K562 (cell line): ENCODE results near the gene SMG9. TPM values are rescaled to one million over a fixed set of nuclear protein-coding genes. Genes with fewer than 3 reads are reported as not detected.

Experiments used
- ARNT ChIP-seq, 2 experiments: fragments of 450-650 bp; IDR thresholded peaks; 2 replicates each; pipeline ENCODE4 v1.6.1; 2016; ENCODE audit warnings: mild to moderate bottlenecking in 1 of 2
- CC2D1A ChIP-seq: fragments of 450-650 bp; IDR thresholded peaks from 2 replicates; pipeline ENCODE4 v1.6.1; 2017; ENCODE audit warnings: mild to moderate bottlenecking
- CREM ChIP-seq: IDR thresholded peaks from 2 replicates; pipeline ENCODE4 v1.6.1; 2014; ENCODE audit warnings: antibody characterized with exemption, low read depth
- DDX20 ChIP-seq: fragments of 450-650 bp; IDR thresholded peaks from 2 replicates; pipeline ENCODE4 v1.6.1; 2016; ENCODE audit warnings: missing genetic modification characterization, low read depth, mild to moderate bottlenecking, missing compliant biosample characterization, moderate library complexity
- DMBX1 ChIP-seq: fragments of 250-450 bp; sonication (Bioruptor Pico); IDR thresholded peaks from 2 replicates; pipeline ENCODE4 v1.8.0; 2022; ENCODE audit warnings: inconsistent platforms, mild to moderate bottlenecking, moderate library complexity, borderline replicate concordance
- HEY1 ChIP-seq: fragments of 250-450 bp; sonication (Bioruptor Pico); IDR thresholded peaks from 2 replicates; pipeline ENCODE4 v1.5.0; 2020; ENCODE audit warnings: mild to moderate bottlenecking, moderate library complexity, borderline replicate concordance
- HIVEP1 ChIP-seq: fragments of 250-450 bp; sonication (Bioruptor Pico); IDR thresholded peaks from 2 replicates; pipeline ENCODE4 v1.4.0; 2020; ENCODE audit warnings: mild to moderate bottlenecking
- IRF9 ChIP-seq: fragments of 450-650 bp; IDR thresholded peaks from 2 replicates; pipeline ENCODE4 v1.6.1; 2016; ENCODE audit warnings: missing biosample characterization, missing genetic modification characterization
- RFX5 ChIP-seq: IDR thresholded peaks from 2 replicates; pipeline ENCODE4 v1.6.1; 2011; ENCODE audit warnings: low read depth, mild to moderate bottlenecking, improper control_type of control experiment, low read length
- RHOXF2B ChIP-seq: fragments of 250-450 bp; sonication (Bioruptor Pico); conservative IDR thresholded peaks from 2 replicates; pipeline ENCODE4 v1.5.1; 2021
- TEAD4 ChIP-seq, 2 experiments: sonication (generic) in 1 of 2; formaldehyde crosslinking in 1 of 2; IDR thresholded peaks; 2 replicates each; pipeline versions ENCODE4 v1.6.1 to v1.8.0; 2012 to 2022; ENCODE audit warnings: borderline replicate concordance in 1 of 2, inconsistent platforms in 1 of 2, low read length in 1 of 2, mild to moderate bottlenecking in 1 of 2, missing genetic modification reagents in 1 of 2
- ZBTB40 ChIP-seq, 2 experiments: fragments of 450-650 bp in 1 of 2; sonication (generic) in 1 of 2; formaldehyde crosslinking in 1 of 2; IDR thresholded peaks; 2 replicates each; pipeline versions ENCODE4 v1.7.1 to v1.9.0; 2016 to 2022; ENCODE audit warnings: inconsistent platforms in 1 of 2, mild to moderate bottlenecking in 1 of 2, missing genetic modification reagents in 1 of 2
- ZBTB7A ChIP-seq: IDR thresholded peaks from 2 replicates; pipeline ENCODE4 v1.6.1; 2011; ENCODE audit warnings: low read depth, mild to moderate bottlenecking, low read length, moderate library complexity, borderline replicate concordance; ENCODE audit not compliant: control insufficient read depth
- ZFP30 ChIP-seq: fragments of 250-450 bp; sonication (Bioruptor Pico); IDR thresholded peaks from 2 replicates; pipeline ENCODE4 v1.8.0; 2022; ENCODE audit warnings: moderate library complexity, mild to moderate bottlenecking, inconsistent platforms, borderline replicate concordance
- polyA plus RNA-seq, 8 experiments: library from polyadenylated mRNA; depleted of rRNA in 4 of 8; stranded (reverse) in 5 of 8; unstranded in 3 of 8; fragments of >200 nt; fragmentation: Nextera tagmentation in 2 of 8; fragmentation: Illumina TruSeq in 1 of 8; extraction: Ambion mirVana in 2 of 8; extraction: Trizol in 1 of 8; gene quantifications; 2 replicates each; pipeline versions ENCODE4 v1.2.1 to v1.2.3, GENCODE V29; 2011 to 2014; ENCODE audit warnings: inconsistent platforms in 1 of 8, missing spikeins in 1 of 8
- total RNA-seq, 7 experiments: library from RNA; depleted of rRNA in 6 of 7; stranded (reverse); fragments of >200 nt in 6 of 7; fragmentation: Illumina TruSeq in 2 of 7; extraction: Trizol in 2 of 7; gene quantifications; 2 replicates each; pipeline versions ENCODE4 v1.2.1 to v1.2.3, GENCODE V29; 2011 to 2021; ENCODE audit warnings: low replicate concordance in 1 of 7
- TF ChIP-seq, protein P1 (sequence below), 3 experiments: fragments of 200-800 bp in 1 of 3; sonication (Bioruptor generic) in 1 of 3; sonication (generic) in 1 of 3; formaldehyde crosslinking in 1 of 3; IDR thresholded peaks; 2 replicates each; pipeline versions ENCODE4 v1.6.1 to v1.8.0; 2016 to 2022; ENCODE audit warnings: mild to moderate bottlenecking in 2 of 3, missing compliant biosample characterization in 2 of 3, missing genetic modification characterization in 2 of 3, missing genetic modification reagents in 1 of 3

SMG9 gene
- total and polyA plus RNA-seq, 9 of the 15 experiments (the other 6 are each of a cell fraction or from before 2014, with no cell fraction given) = 1.7 to 79.7 (median 40.2) TPM

DNA sequence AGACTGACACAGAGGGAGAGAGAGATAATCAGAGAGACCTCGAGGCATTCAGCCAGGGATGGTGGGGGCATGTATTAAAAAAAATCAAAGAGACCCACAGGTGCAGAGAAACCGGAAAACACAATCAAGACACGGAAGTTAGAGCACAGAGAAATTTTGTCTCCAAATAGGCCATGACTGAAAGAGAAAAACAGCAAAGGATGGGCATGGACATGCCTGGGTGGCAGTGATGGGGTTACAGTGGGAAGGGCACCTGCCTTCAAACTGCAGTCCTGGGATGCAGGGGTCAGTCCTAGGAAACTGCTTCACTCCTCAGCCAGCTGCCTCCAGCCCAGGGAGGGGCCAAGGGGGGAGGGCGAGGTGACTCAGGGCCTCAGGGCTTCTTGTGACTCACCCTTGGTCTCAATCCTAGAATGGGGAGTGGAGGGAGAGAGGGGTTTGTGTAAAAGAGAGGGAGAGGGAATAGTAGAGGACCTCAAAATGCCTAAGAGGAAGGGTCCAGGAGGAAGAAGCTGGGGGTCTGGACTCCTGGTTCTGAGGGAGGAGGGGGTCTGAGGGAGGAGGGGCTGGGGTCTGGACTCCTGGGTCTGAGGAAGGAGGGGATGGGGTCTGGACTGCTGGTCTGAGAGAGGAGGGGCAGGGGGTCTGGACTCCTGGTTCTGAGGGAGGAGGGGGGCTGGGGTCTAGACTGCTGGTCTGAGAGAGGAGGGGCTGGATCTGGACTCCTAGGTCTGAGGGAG is 29.6 kb upstream of the SMG9 start (continued):
- TF ChIP-seq ARNT (IDR thresholded peaks at IDR 0.05) (0 out of 4 replicates have a peak, but pooled peaks of 1 of the 2 experiments have one; percentile 21), HEY1 (CRISPR knock-in tag) (no peak), RHOXF2B (CRISPR knock-in tag) (no peak), RFX5 (no peak), ZBTB40 (IDR thresholded peaks at IDR 0.05) (no peak), ZBTB40 (CRISPR knock-in tag; IDR thresholded peaks at IDR 0.05) (no peak), CREM (peak; percentile 40; the same call in 1 of the 2 replicates), IRF9 (no peak), TEAD4 (IDR thresholded peaks at IDR 0.05; ENCODE audit: low read length) (peak; percentile 13; the same call in 1 of the 2 replicates), TEAD4 (CRISPR knock-in tag; IDR thresholded peaks at IDR 0.05; ENCODE audit: borderline replicate concordance) (no peak), DDX20 (no peak), HIVEP1 (CRISPR knock-in tag) (no peak), ZBTB7A (peak; percentile 89), DMBX1 (CRISPR knock-in tag) (0 out of 2 replicates have a peak, but pooled peaks have one; percentile 20), CC2D1A (0 out of 2 replicates have a peak, but pooled peaks have one; percentile 12), ZFP30 (CRISPR knock-in tag) (no peak)
- TF ChIP-seq, protein P1, sequence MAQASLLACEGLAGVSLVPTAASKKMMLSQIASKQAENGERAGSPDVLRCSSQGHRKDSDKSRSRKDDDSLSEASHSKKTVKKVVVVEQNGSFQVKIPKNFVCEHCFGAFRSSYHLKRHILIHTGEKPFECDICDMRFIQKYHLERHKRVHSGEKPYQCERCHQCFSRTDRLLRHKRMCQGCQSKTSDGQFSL (CRISPR knock-in tag; IDR thresholded peaks at IDR 0.05) = 0 out of 2 replicates have a peak, but pooled peaks have one; percentile 19
- TF ChIP-seq, protein P1 (tag; IDR thresholded peaks at IDR 0.05) = no peak
